PC-9 (cell line): ENCODE data around the gene PIK3R2. TPM values are rescaled to one million over a fixed set of nuclear protein-coding genes. Genes with fewer than 3 reads are reported as not detected.
A peak's percentile ranks its signal among the peaks of the same experiment; 100 is the strongest.

Experiments used
- BruUV-seq: library from RNA; stranded (reverse); fragments of 400-500 nt; replicated peaks from 2 replicates; lab custom pipeline; 2021; lab: Mats Ljungman, UMichigan
- CTCF ChIA-PET: fragments of 300-600 bp; sonication (Branson Sonifier 250); formaldehyde crosslinking; loops from one replicate; lab custom pipeline; 2022; ENCODE audit warnings: antibody characterized with exemption; lab: Charles Lee
- POLR2A ChIA-PET: fragments of 300-600 bp; sonication (Branson Sonifier 250); formaldehyde crosslinking; loops from one replicate; lab custom pipeline; 2022; ENCODE audit warnings: antibody characterized with exemption; ENCODE audit not compliant: unreplicated experiment; lab: Charles Lee
- DNase-seq, 2 experiments: peaks; one replicate each; pipeline versions ENCODE4 v3.0.0 to v3.0.0-alpha.2; 2015 to 2022; ENCODE audit warnings: mixed read lengths in 1 of 2
- H2AFZ ChIP-seq: fragments of 200-600 bp; sonication (generic); 2 replicates; pipeline ENCODE4 v1.8.1; 2017; ENCODE audit warnings: antibody characterized with exemption
- H3F3A ChIP-seq: fragments of 200-600 bp; sonication (generic); 2 replicates; pipeline ENCODE4 v1.8.1; 2017; ENCODE audit warnings: antibody characterized with exemption, mild to moderate bottlenecking, low read depth; ENCODE audit not compliant: insufficient read depth
- H3K27ac ChIP-seq: fragments of 200-600 bp; sonication (generic); 2 replicates; pipeline ENCODE4 v1.6.1; 2016; ENCODE audit warnings: mixed run types
- H3K27me3 ChIP-seq: fragments of 200-600 bp; sonication (generic); 2 replicates; pipeline ENCODE4 v1.6.1; 2016; ENCODE audit warnings: low read depth, mixed run types; ENCODE audit not compliant: insufficient read depth
- H3K36me3 ChIP-seq: fragments of 200-600 bp; sonication (generic); 2 replicates; pipeline ENCODE4 v1.6.1; 2016; ENCODE audit warnings: low read depth, mixed run types
- H3K4me1 ChIP-seq: fragments of 200-600 bp; sonication (generic); replicated peaks from 2 replicates; pipeline ENCODE4 v1.6.1; 2016; ENCODE audit warnings: mixed run types; ENCODE audit not compliant: insufficient read depth
- H3K4me2 ChIP-seq: fragments of 200-600 bp; sonication (generic); 2 replicates; pipeline ENCODE4 v1.6.1; 2017; ENCODE audit warnings: mixed run types
- H3K4me3 ChIP-seq: fragments of 200-600 bp; sonication (generic); 2 replicates; pipeline ENCODE4 v1.6.1; 2016; ENCODE audit warnings: mixed run types
- H3K79me2 ChIP-seq: fragments of 200-600 bp; sonication (generic); 2 replicates; pipeline ENCODE4 v1.6.1; 2017; ENCODE audit warnings: low read depth, mixed run types
- H3K9me2 ChIP-seq: fragments of 200-600 bp; sonication (generic); 2 replicates; pipeline ENCODE4 v1.8.1; 2017; ENCODE audit warnings: mild to moderate bottlenecking; ENCODE audit not compliant: insufficient read depth
- H3K9me3 ChIP-seq: fragments of 200-600 bp; sonication (generic); 2 replicates; pipeline ENCODE4 v1.8.1; 2016; ENCODE audit warnings: low read depth; ENCODE audit not compliant: insufficient read depth
- H4K20me1 ChIP-seq: fragments of 200-600 bp; sonication (generic); 2 replicates; pipeline ENCODE4 v1.8.1; 2017; ENCODE audit not compliant: insufficient read depth
- CTCF ChIP-seq: fragments of 200-600 bp; sonication (generic); conservative IDR thresholded peaks from 2 replicates; pipeline ENCODE4 v1.6.1; 2017; ENCODE audit warnings: mixed run types, antibody characterized with exemption, mild to moderate bottlenecking, moderate library complexity
- EZH2 ChIP-seq: fragments of 200-600 bp; sonication (generic); IDR thresholded peaks from 2 replicates; pipeline ENCODE4 v1.8.0; 2017; ENCODE audit warnings: antibody characterized with exemption, low read depth
- intact Hi-C: fragments of 100-400 bp; cut with micrococcal nuclease; formaldehyde crosslinking; loops from one replicate; pipeline ENCODE4 v1.10.0; 2022; ENCODE audit not compliant: unreplicated experiment
- total RNA-seq: library from RNA; stranded (reverse); gene quantifications from 2 replicates; pipeline ENCODE4 v1.2.3, GENCODE V29; 2021

The PIK3R2 gene
- total RNA-seq, 1 experiment from 2014 or later, result 61.8 TPM

- no peak for DNase-seq
- no peaks in the 10 kb centered on the region for H4K20me1 ChIP-seq
- H3K36me3 ChIP-seq, result no peaks in the 10 kb centered on the region
- CTCF ChIA-PET, result interaction anchor here (0.9 to 1.3 kb wide), 3 partner anchors 37 to 141 kb away, joined by 3 to 7 read pairs (median 4); partner anchors contain the start of gene MPV17L2
- no peaks in the 10 kb centered on the region for H3K9me2 ChIP-seq
- POLR2A ChIA-PET, result no interaction called here
- H3K27me3 ChIP-seq, result no peaks in the 10 kb centered on the region
- no TSS peak for BruUV-seq
- peaks cover 31% of the 10 kb centered on the region for H3F3A ChIP-seq
- intact Hi-C loops, result loop anchor here (2.0 to 5.0 kb wide), 4 partner anchors 39 to 298 kb away; partner anchors contain the start of gene PIK3R2
- H3K9me3 ChIP-seq, result no peaks in the 10 kb centered on the region
- H3K4me2 ChIP-seq, result no peak overlapping the region
- no peaks in the 10 kb centered on the region for H3K79me2 ChIP-seq
- no peak overlapping the region for H2AFZ ChIP-seq
- TF ChIP-seq CTCF, result no peak
- TF ChIP-seq EZH2, result no peak
- H3K27ac ChIP-seq, result no peak overlapping the region
- H3K4me1 ChIP-seq, result peaks cover 18% of the 10 kb centered on the region
- H3K4me3 ChIP-seq, result no peak overlapping the region
Observed at GRCh38 chr19:18113827-18114226, 39.1 kb upstream of the PIK3R2 start.

- no peaks in the 10 kb centered on the region for H3K79me2 ChIP-seq
- H3K4me3 ChIP-seq, result no peak overlapping the region
- TF ChIP-seq CTCF (no peak), EZH2 (no peak)
- H3K27ac ChIP-seq, result no peak overlapping the region
- no peaks in the 10 kb centered on the region for H3K36me3 ChIP-seq
- no peak for DNase-seq
- H3K27me3 ChIP-seq, result no peaks in the 10 kb centered on the region
- H3K4me1 ChIP-seq, result peaks cover 11% of the 10 kb centered on the region
- BruUV-seq, result no TSS peak
- POLR2A ChIA-PET, result no interaction called here
- no peak overlapping the region for H3K4me2 ChIP-seq
- no peaks in the 10 kb centered on the region for H4K20me1 ChIP-seq
- H3F3A ChIP-seq, result peaks cover 30% of the 10 kb centered on the region
- intact Hi-C loops, result loop anchor here (5.0 kb wide), 2 partner anchors 213 to 298 kb away; no protein-coding TSS in a partner anchor
- CTCF ChIA-PET, result no interaction called here
- H3K9me3 ChIP-seq, result no peaks in the 10 kb centered on the region
- H3K9me2 ChIP-seq, result no peaks in the 10 kb centered on the region
- no peak overlapping the region for H2AFZ ChIP-seq
Observed at GRCh38 chr19:18114483-18114882, 38.5 kb upstream of the PIK3R2 start.

GRCh38 chr19:18117364-18117691 is 35.6 kb upstream of the PIK3R2 start:
- CTCF ChIA-PET, result interaction anchor here (0.7 kb wide), 1 partner anchor 211 kb away, joined by 4 read pairs; no protein-coding TSS in a partner anchor

More at GRCh38 chr19:18117364-18117691, 35.6 kb upstream of the PIK3R2 start:
- BruUV-seq, result no TSS peak
- Histone ChIP-seq H3K4me3 (peak overlapping the region; percentile 64; the same call in 1 of the 2 replicates), H3K4me1 (peaks cover 9% of the 10 kb centered on the region; the same call in 1 of the 2 replicates), H3K27ac (no peak overlapping the region), H3K4me2 (peak overlapping the region; percentile 92), H3K36me3 (no peaks in the 10 kb centered on the region), H2AFZ (peak overlapping the region; percentile 39), H3K79me2 (no peaks in the 10 kb centered on the region), H3K9me3 (no peaks in the 10 kb centered on the region), H3K9me2 (no peaks in the 10 kb centered on the region), H3F3A (peaks cover 17% of the 10 kb centered on the region), H4K20me1 (peaks cover 2% of the 10 kb centered on the region), H3K27me3 (no peaks in the 10 kb centered on the region)
- POLR2A ChIA-PET, result interaction anchor here (0.7 to 0.8 kb wide), 2 partner anchors 74 to 164 kb away, joined by 3 to 8 read pairs; partner anchors contain the start of gene JUND
- TF ChIP-seq CTCF (no peak), EZH2 (no peak)
- intact Hi-C loops, result no loop called here
- DNase-seq, result no peak
